NCI-H146 (cell line): ENCODE measurements around the gene C1orf50.

ENCODE experiments used
- DNase-seq: peaks from one replicate; lab custom pipeline; 2025; lab: John Stamatoyannopoulos, UW

The C1orf50 gene

GRCh38 chr1:42759114-42759513 lies 7.9 kb upstream of the C1orf50 start:
- DNase-seq = no peak

- DNase-seq = no peak
Observed at GRCh38 chr1:42761567-42761966, 5.5 kb upstream of the C1orf50 start.

GRCh38 chr1:42762269-42762668 lies 4.8 kb upstream of the C1orf50 start:
- DNase-seq = no peak

- no peak for DNase-seq
Observed at GRCh38 chr1:42765269-42765668, 1.8 kb upstream of the C1orf50 start.

- DNase-seq = peak; percentile 57
Observed at GRCh38 chr1:42765832-42766740, 963 bp upstream of the C1orf50 start.

- no peak for DNase-seq
Observed at GRCh38 chr1:42767510-42768000, 506 bp downstream of the C1orf50 start.

GRCh38 chr1:42768172-42768571 lies 1.1 kb downstream of the C1orf50 start:
- no peak for DNase-seq

GRCh38 chr1:42769811-42770210 lies 2.8 kb downstream of the C1orf50 start:
- DNase-seq = no peak

- DNase-seq = no peak
Observed at GRCh38 chr1:42773420-42773819, 6.4 kb downstream of the C1orf50 start.

- no peak for DNase-seq
Observed at GRCh38 chr1:42774928-42775526, 8.0 kb downstream of the C1orf50 start.

- DNase-seq = no peak
Observed at GRCh38 chr1:42776502-42776901, 9.5 kb downstream of the C1orf50 start.

GRCh38 chr1:42777852-42778251 lies 10.8 kb downstream of the C1orf50 start:
- peak; percentile 4 for DNase-seq

GRCh38 chr1:42779725-42780124 lies 12.7 kb downstream of the C1orf50 start:
- DNase-seq = no peak

GRCh38 chr1:42780176-42780575 lies 13.1 kb downstream of the C1orf50 start:
- DNase-seq = no peak

- no peak for DNase-seq
Observed at GRCh38 chr1:42783092-42783491, 16.0 kb downstream of the C1orf50 start.

GRCh38 chr1:42784547-42784945 lies 17.5 kb downstream of the C1orf50 start:
- DNase-seq = no peak

- peak; percentile 4 for DNase-seq
Observed at GRCh38 chr1:42784946-42785693, 18.1 kb downstream of the C1orf50 start, which contains the start of gene TMEM269. Gene TMEM269, plus strand, starts transcription at chr1:42784991. Its CDS starts 4,903 bp downstream, at chr1:42789894.

GRCh38 chr1:42786097-42786496 lies 19.0 kb downstream of the C1orf50 start:
- no peak for DNase-seq

- no peak for DNase-seq
Observed at GRCh38 chr1:42788021-42788420, 21.0 kb downstream of the C1orf50 start.

GRCh38 chr1:42793824-42794223 lies 26.8 kb downstream of the C1orf50 start:
- DNase-seq = no peak

GRCh38 chr1:42797414-42797813 lies 30.4 kb downstream of the C1orf50 start:
- no peak for DNase-seq

- DNase-seq = no peak
Observed at GRCh38 chr1:42797979-42798378, 30.9 kb downstream of the C1orf50 start.
